PC-3 (cell line): ENCODE results near the gene TMPRSS7. TPM values are rescaled to one million over a fixed set of nuclear protein-coding genes. Genes with fewer than 3 reads are reported as not detected.
A peak's percentile ranks its signal among the peaks of the same experiment; 100 is the strongest.

Source experiments
- ATAC-seq: fragments of 200-7000 bp; cut with Tn5 transposase; 2 replicates; pipeline ENCODE4 v1.9.1; 2020; ENCODE audit warnings: mild to moderate bottlenecking, moderate library complexity
- BruUV-seq: library from RNA; stranded (reverse); fragments of 400-500 nt; replicated peaks from 2 replicates; lab custom pipeline; 2021; lab: Mats Ljungman, UMichigan
- CTCF ChIA-PET: fragments of 300-600 bp; sonication (Branson Sonifier 250); formaldehyde crosslinking; loops from one replicate; lab custom pipeline; 2022; ENCODE audit warnings: antibody characterized with exemption; lab: Charles Lee
- POLR2A ChIA-PET: fragments of 300-600 bp; sonication (Branson Sonifier 250); formaldehyde crosslinking; loops from one replicate; lab custom pipeline; 2022; ENCODE audit warnings: antibody characterized with exemption; ENCODE audit not compliant: unreplicated experiment; lab: Charles Lee
- DNase-seq: peaks from one replicate; pipeline ENCODE4 v3.0.0-alpha.2; 2015
- H2AFZ ChIP-seq: fragments of 300-600 bp; sonication (generic); 2 replicates; pipeline ENCODE4 v1.6.0; 2016; ENCODE audit warnings: antibody characterized with exemption, low read length
- H3F3A ChIP-seq: fragments of 300-600 bp; sonication (generic); one replicate; pipeline ENCODE4 v1.6.0; 2017; ENCODE audit warnings: antibody characterized with exemption, low read length, control low read depth, mild to moderate bottlenecking; ENCODE audit not compliant: unreplicated experiment
- H3K27ac ChIP-seq: fragments of 300-600 bp; sonication (generic); 2 replicates; pipeline ENCODE4 v1.5.1; 2016; ENCODE audit warnings: mild to moderate bottlenecking, low read length
- H3K27me3 ChIP-seq: fragments of 300-600 bp; sonication (generic); 2 replicates; pipeline ENCODE4 v1.6.1; 2016; ENCODE audit warnings: low read length, mixed read lengths
- H3K36me3 ChIP-seq: fragments of 300-600 bp; sonication (generic); 2 replicates; pipeline ENCODE4 v1.6.1; 2016; ENCODE audit warnings: low read depth, mixed run types, low read length, mixed read lengths
- H3K4me1 ChIP-seq: fragments of 300-600 bp; sonication (generic); 2 replicates; pipeline ENCODE4 v1.5.1; 2016; ENCODE audit warnings: low read length; ENCODE audit not compliant: insufficient read depth
- H3K4me2 ChIP-seq: fragments of 300-600 bp; sonication (generic); 2 replicates; pipeline ENCODE4 v1.6.0; 2016; ENCODE audit warnings: low read length
- H3K4me3 ChIP-seq: fragments of 300-600 bp; sonication (generic); 2 replicates; pipeline ENCODE4 v1.5.1; 2016; ENCODE audit warnings: mild to moderate bottlenecking, low read length, mixed read lengths
- H3K79me2 ChIP-seq: fragments of 300-600 bp; sonication (generic); 2 replicates; pipeline ENCODE4 v1.6.1; 2017; ENCODE audit warnings: low read length, mixed read lengths
- H3K9ac ChIP-seq: fragments of 300-600 bp; sonication (generic); 2 replicates; pipeline ENCODE4 v1.6.0; 2016; ENCODE audit warnings: mild to moderate bottlenecking, low read length
- H3K9me2 ChIP-seq: fragments of 300-600 bp; sonication (generic); replicated peaks from 2 replicates; pipeline ENCODE4 v1.6.1; 2016; ENCODE audit warnings: mixed run types, low read length, mixed read lengths
- H3K9me3 ChIP-seq: fragments of 300-600 bp; sonication (generic); 2 replicates; pipeline ENCODE4 v1.6.1; 2016; ENCODE audit warnings: low read length, mixed read lengths
- H4K20me1 ChIP-seq: fragments of 300-600 bp; sonication (generic); 2 replicates; pipeline ENCODE4 v1.6.1; 2016; ENCODE audit warnings: low read length, mixed read lengths
- EZH2 ChIP-seq: fragments of 300-600 bp; sonication (generic); IDR thresholded peaks from one replicate; pipeline ENCODE4 v1.6.1; 2017; ENCODE audit warnings: antibody characterized with exemption, mild to moderate bottlenecking, low read length; ENCODE audit not compliant: unreplicated experiment
- EZH2phosphoT487 ChIP-seq: fragments of 300-600 bp; sonication (generic); IDR thresholded peaks from 2 replicates; pipeline ENCODE4 v1.6.1; 2018; ENCODE audit warnings: mild to moderate bottlenecking, antibody characterized with exemption, low read length, borderline replicate concordance
- intact Hi-C: fragments of 100-400 bp; cut with micrococcal nuclease; formaldehyde crosslinking; loops from 2 replicates; pipeline ENCODE4 v1.9.0; 2023
- total RNA-seq: library from RNA; depleted of rRNA; stranded (reverse); fragments of >200 nt; gene quantifications from 2 replicates; pipeline ENCODE4 v1.2.3, GENCODE V29; 2014
- TF ChIP-seq, protein P1 (sequence below): fragments of 300-600 bp; sonication (generic); conservative IDR thresholded peaks from 2 replicates; pipeline ENCODE4 v1.5.1; 2017; ENCODE audit warnings: antibody characterized with exemption, low read depth, mild to moderate bottlenecking, low read length

TMPRSS7 gene
- total RNA-seq, 1 experiment from 2014 or later = 0.33 TPM

DNA sequence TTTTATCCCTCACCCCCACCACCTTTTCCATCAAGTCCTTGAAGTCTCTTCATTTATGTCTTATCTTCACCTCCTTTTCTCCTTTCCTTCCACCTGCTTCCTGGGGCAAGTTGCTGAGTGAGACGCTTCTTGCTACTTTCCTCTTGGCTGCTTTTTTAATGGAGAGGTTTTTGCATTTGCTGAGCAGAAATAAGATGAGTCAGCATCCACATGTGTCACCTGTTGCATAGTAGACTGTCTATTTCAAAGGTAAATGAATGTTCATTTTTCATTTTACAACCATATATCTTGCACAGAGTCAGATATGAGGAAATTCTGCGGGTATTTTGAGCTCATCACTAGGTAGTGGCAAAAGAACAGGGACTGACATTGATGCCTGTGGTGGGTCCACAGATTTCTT lies 70.2 kb downstream of the TMPRSS7 start:
- TF ChIP-seq EZH2 (no peak), EZH2phosphoT487 (no peak)
- TF ChIP-seq, protein P1, sequence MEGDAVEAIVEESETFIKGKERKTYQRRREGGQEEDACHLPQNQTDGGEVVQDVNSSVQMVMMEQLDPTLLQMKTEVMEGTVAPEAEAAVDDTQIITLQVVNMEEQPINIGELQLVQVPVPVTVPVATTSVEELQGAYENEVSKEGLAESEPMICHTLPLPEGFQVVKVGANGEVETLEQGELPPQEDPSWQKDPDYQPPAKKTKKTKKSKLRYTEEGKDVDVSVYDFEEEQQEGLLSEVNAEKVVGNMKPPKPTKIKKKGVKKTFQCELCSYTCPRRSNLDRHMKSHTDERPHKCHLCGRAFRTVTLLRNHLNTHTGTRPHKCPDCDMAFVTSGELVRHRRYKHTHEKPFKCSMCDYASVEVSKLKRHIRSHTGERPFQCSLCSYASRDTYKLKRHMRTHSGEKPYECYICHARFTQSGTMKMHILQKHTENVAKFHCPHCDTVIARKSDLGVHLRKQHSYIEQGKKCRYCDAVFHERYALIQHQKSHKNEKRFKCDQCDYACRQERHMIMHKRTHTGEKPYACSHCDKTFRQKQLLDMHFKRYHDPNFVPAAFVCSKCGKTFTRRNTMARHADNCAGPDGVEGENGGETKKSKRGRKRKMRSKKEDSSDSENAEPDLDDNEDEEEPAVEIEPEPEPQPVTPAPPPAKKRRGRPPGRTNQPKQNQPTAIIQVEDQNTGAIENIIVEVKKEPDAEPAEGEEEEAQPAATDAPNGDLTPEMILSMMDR = no peak

DNA sequence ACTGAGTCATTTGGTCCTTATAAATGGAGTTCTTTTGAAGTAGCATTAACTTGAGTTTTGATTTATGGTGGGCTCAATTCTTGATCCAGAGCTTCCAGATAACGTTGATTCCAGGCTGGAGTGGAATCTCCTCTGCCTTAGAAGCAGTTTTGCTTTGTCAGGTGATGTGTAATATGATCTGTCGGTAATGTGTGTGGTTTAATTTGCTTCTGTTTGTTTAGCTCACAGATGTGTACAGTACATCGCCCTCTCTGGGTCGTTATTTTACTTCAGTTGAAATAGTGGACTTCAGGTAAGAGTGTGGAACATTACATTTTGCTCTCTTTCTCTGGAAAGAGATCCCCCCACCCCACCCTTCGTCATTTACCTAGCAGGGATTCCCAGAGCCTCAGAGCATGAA lies 74.8 kb downstream of the TMPRSS7 start:
- Histone ChIP-seq H3F3A (no peaks in the 10 kb centered on the region), H3K27ac (no peak overlapping the region), H3K9ac (no peak overlapping the region), H4K20me1 (peaks cover 4% of the 10 kb centered on the region; the same call in 1 of the 2 replicates), H3K79me2 (no peaks in the 10 kb centered on the region), H3K4me1 (peaks cover 13% of the 10 kb centered on the region), H3K9me3 (no peaks in the 10 kb centered on the region), H3K4me2 (peak overlapping the region; percentile 4; the same call in 1 of the 2 replicates), H3K36me3 (peaks cover 47% of the 10 kb centered on the region), H3K9me2 (no peaks in the 10 kb centered on the region), H2AFZ (no peak overlapping the region), H3K27me3 (no peaks in the 10 kb centered on the region), H3K4me3 (no peak overlapping the region)
- ATAC-seq (peak; percentile 64), DNase-seq (peak; percentile 29)
- ChIA-PET CTCF (no interaction called here), POLR2A (no interaction called here)
- BruUV-seq = no TSS peak
- TF ChIP-seq, protein P1 = no peak
- no peak for TF ChIP-seq EZH2
- no peak for TF ChIP-seq EZH2phosphoT487
- intact Hi-C loops = no loop called here

More for the DNA sequence above, 70.2 kb downstream of the TMPRSS7 start:
- DNase-seq = no peak
- Histone ChIP-seq H3F3A (no peaks in the 10 kb centered on the region), H3K4me3 (no peak overlapping the region), H3K27me3 (no peaks in the 10 kb centered on the region), H3K9me3 (no peaks in the 10 kb centered on the region), H3K9ac (no peak overlapping the region), H3K4me1 (peaks cover 34% of the 10 kb centered on the region), H2AFZ (no peak overlapping the region), H3K4me2 (no peak overlapping the region), H4K20me1 (peaks cover 4% of the 10 kb centered on the region; the same call in 1 of the 2 replicates), H3K79me2 (peaks cover 15% of the 10 kb centered on the region), H3K27ac (no peak overlapping the region), H3K9me2 (no peaks in the 10 kb centered on the region), H3K36me3 (peaks cover 34% of the 10 kb centered on the region)
- intact Hi-C loops = no loop called here
- CTCF ChIA-PET = no interaction called here
- no peak for ATAC-seq
- POLR2A ChIA-PET = no interaction called here
- BruUV-seq = no TSS peak

DNA sequence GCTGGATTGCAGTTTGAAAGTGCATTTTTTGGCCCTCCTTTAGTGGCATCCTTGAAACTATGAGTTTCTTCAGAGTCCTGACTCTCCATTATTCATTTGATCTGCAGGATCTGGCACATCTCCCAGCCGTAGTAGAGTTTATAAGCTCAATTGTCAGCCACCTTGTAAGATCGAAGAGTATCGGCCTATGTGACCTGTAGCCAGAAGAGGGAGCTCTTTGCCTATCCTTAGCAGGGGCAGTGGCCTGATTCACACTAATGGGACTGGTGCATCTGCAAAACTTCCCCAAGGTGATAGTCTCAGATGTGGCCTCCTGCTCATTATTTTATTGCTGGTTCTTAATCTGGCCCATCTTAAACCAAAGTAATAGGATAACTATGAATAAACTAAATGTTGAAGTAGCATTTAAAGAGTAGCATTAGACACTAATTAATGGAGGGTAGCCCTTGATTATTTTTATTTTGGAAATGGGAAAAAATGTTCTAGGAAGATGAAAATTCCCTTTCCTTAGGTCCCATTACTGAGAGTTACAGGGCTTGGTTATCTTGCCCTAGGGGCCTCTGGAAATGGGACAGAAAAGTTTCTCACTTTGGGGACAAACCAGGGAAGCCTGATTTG lies 77.4 kb downstream of the TMPRSS7 start:
- ChIA-PET CTCF (interaction anchor here (0.5 to 1.3 kb wide), 20 partner anchors 10 to 874 kb away, joined by 3 to 23 read pairs (median 4); partner anchors contain the start of genes ABHD10 and SLC9C1), POLR2A (interaction anchor here (1.0 kb wide), 1 partner anchor 25 kb away, joined by 3 read pairs; no protein-coding TSS in a partner anchor)
- no peaks in the 10 kb centered on the region for H3K9me2 ChIP-seq
- H3K4me3 ChIP-seq = no peak overlapping the region
- H3K36me3 ChIP-seq = peaks cover 41% of the 10 kb centered on the region
- no peak overlapping the region for H3K9ac ChIP-seq
- peak; percentile 89 for DNase-seq
- no peak overlapping the region for H3K27ac ChIP-seq
- H4K20me1 ChIP-seq = peaks cover 4% of the 10 kb centered on the region; the same call in 1 of the 2 replicates
- no TSS peak for BruUV-seq
- ATAC-seq = peak; percentile 95
- TF ChIP-seq, protein P1 = peak; percentile 94
- no peak for TF ChIP-seq EZH2
- H3K4me2 ChIP-seq = no peak overlapping the region
- intact Hi-C loops = loop anchor here (1.0 kb wide), 1 partner anchor 181 kb away; no protein-coding TSS in a partner anchor
- H3F3A ChIP-seq = no peaks in the 10 kb centered on the region
- H3K27me3 ChIP-seq = no peaks in the 10 kb centered on the region
- no peak overlapping the region for H2AFZ ChIP-seq
- no peaks in the 10 kb centered on the region for H3K9me3 ChIP-seq
- peaks cover 13% of the 10 kb centered on the region for H3K4me1 ChIP-seq
- H3K79me2 ChIP-seq = no peaks in the 10 kb centered on the region
